A673 (cell line): ENCODE data around the gene KANK4. TPM values are rescaled to one million over a fixed set of nuclear protein-coding genes. Genes with fewer than 3 reads are reported as not detected.

Experiments used
- BruUV-seq: library from RNA; stranded (reverse); fragments of 400-500 nt; replicated peaks from 2 replicates; lab custom pipeline; 2021; lab: Mats Ljungman, UMichigan
- CTCF ChIA-PET: fragments of 300-600 bp; sonication (Branson Sonifier 250); formaldehyde crosslinking; loops from one replicate; lab custom pipeline; 2022; ENCODE audit warnings: antibody characterized with exemption; lab: Charles Lee
- POLR2A ChIA-PET: fragments of 300-600 bp; sonication (Branson Sonifier 250); formaldehyde crosslinking; loops from one replicate; lab custom pipeline; 2022; ENCODE audit warnings: antibody characterized with exemption; ENCODE audit not compliant: low non-redundant PET; lab: Charles Lee
- DNase-seq: peaks from one replicate; pipeline ENCODE4 v3.0.0-alpha.2; 2015; ENCODE audit warnings: low spot score
- H3K27ac ChIP-seq: fragments of 200-600 bp; sonication (generic); 2 replicates; pipeline ENCODE4 v1.5.1; 2016; ENCODE audit warnings: mixed run types, low read depth, mild to moderate bottlenecking, mixed read lengths, antibody characterized with exemption, low read length; ENCODE audit not compliant: poor library complexity, severe bottlenecking
- H3K27me3 ChIP-seq: fragments of 200-600 bp; sonication (generic); replicated peaks from 2 replicates; pipeline ENCODE4 v1.6.1; 2017; ENCODE audit warnings: mixed run types, low read depth, mild to moderate bottlenecking, mixed read lengths, antibody characterized with exemption, low read length; ENCODE audit not compliant: insufficient read depth, poor library complexity
- H3K36me3 ChIP-seq: fragments of 200-600 bp; sonication (generic); 2 replicates; pipeline ENCODE4 v1.6.1; 2016; ENCODE audit warnings: mixed run types, mild to moderate bottlenecking, mixed read lengths, antibody characterized with exemption, low read length; ENCODE audit not compliant: insufficient read depth, poor library complexity, severe bottlenecking
- H3K4me1 ChIP-seq: fragments of 200-600 bp; sonication (generic); 2 replicates; pipeline ENCODE4 v1.6.1; 2017; ENCODE audit warnings: mixed run types, mild to moderate bottlenecking, mixed read lengths, antibody characterized with exemption, low read length; ENCODE audit not compliant: insufficient read depth, poor library complexity, severe bottlenecking
- H3K4me3 ChIP-seq: fragments of 200-600 bp; sonication (generic); 2 replicates; pipeline ENCODE4 v1.5.1; 2016; ENCODE audit warnings: low read depth, mixed run types, mild to moderate bottlenecking, mixed read lengths, low read length; ENCODE audit not compliant: poor library complexity, severe bottlenecking
- H3K9me3 ChIP-seq: fragments of 200-600 bp; sonication (generic); 2 replicates; pipeline ENCODE4 v1.6.1; 2016; ENCODE audit warnings: mixed run types, low read depth, mild to moderate bottlenecking, mixed read lengths, antibody characterized with exemption, low read length; ENCODE audit not compliant: poor library complexity, severe bottlenecking
- CTCF ChIP-seq: fragments of 300-800, 200-600 bp; sonication (generic); conservative IDR thresholded peaks from 2 replicates; pipeline ENCODE4 v1.5.1; 2017; ENCODE audit warnings: low read depth, mild to moderate bottlenecking, antibody characterized with exemption, low read length, moderate library complexity, mixed read lengths
- EZH2 ChIP-seq: fragments of 200-600 bp; sonication (generic); IDR thresholded peaks from 2 replicates; pipeline ENCODE4 v1.6.1; 2017; ENCODE audit warnings: borderline replicate concordance, low read depth, mild to moderate bottlenecking, mixed read lengths, antibody characterized with exemption, low read length; ENCODE audit not compliant: poor library complexity, severe bottlenecking
- intact Hi-C: fragments of 100-400 bp; cut with micrococcal nuclease; formaldehyde crosslinking; loops from one replicate; pipeline ENCODE4 v1.10.0; 2022; ENCODE audit not compliant: unreplicated experiment
- total RNA-seq: library from RNA; stranded (reverse); gene quantifications from 2 replicates; pipeline ENCODE4 v1.2.3, GENCODE V29; 2021

KANK4 gene
- total RNA-seq, 1 experiment from 2014 or later = 0.24 TPM

GRCh38 chr1:62276791-62277190, 42.4 kb downstream of the KANK4 start:
- Histone ChIP-seq H3K27me3 (no peaks in the 10 kb centered on the region), H3K36me3 (no peaks in the 10 kb centered on the region), H3K4me3 (no peak overlapping the region), H3K27ac (no peak overlapping the region), H3K4me1 (peaks cover 33% of the 10 kb centered on the region), H3K9me3 (peaks cover 5% of the 10 kb centered on the region)
- POLR2A ChIA-PET = no interaction called here
- DNase-seq = no peak
- TF ChIP-seq CTCF (no peak), EZH2 (no peak)
- BruUV-seq = no TSS peak
- CTCF ChIA-PET = no interaction called here
- intact Hi-C loops = no loop called here

- Histone ChIP-seq H3K4me3 (no peak overlapping the region), H3K36me3 (no peaks in the 10 kb centered on the region), H3K27ac (no peak overlapping the region), H3K4me1 (peaks cover 33% of the 10 kb centered on the region), H3K9me3 (no peaks in the 10 kb centered on the region), H3K27me3 (no peaks in the 10 kb centered on the region)
- DNase-seq = no peak
- TF ChIP-seq EZH2 (no peak), CTCF (no peak)
- CTCF ChIA-PET = no interaction called here
- BruUV-seq = no TSS peak
- POLR2A ChIA-PET = no interaction called here
- intact Hi-C loops = loop anchor here (5.0 kb wide), 1 partner anchor 133 kb away; no protein-coding TSS in a partner anchor
Observed at GRCh38 chr1:62274496-62275485, 44.4 kb downstream of the KANK4 start.

- H3K9me3 ChIP-seq = no peaks in the 10 kb centered on the region
- intact Hi-C loops = loop anchor here (5.0 kb wide), 1 partner anchor 133 kb away; no protein-coding TSS in a partner anchor
- H3K27ac ChIP-seq = no peak overlapping the region
- ChIA-PET CTCF (no interaction called here), POLR2A (no interaction called here)
- no peak for DNase-seq
- no peak overlapping the region for H3K4me3 ChIP-seq
- BruUV-seq = no TSS peak
- no peaks in the 10 kb centered on the region for H3K27me3 ChIP-seq
- H3K4me1 ChIP-seq = peaks cover 31% of the 10 kb centered on the region
- TF ChIP-seq EZH2 (no peak), CTCF (no peak)
- H3K36me3 ChIP-seq = no peaks in the 10 kb centered on the region
Observed at GRCh38 chr1:62273953-62274352, 45.3 kb downstream of the KANK4 start.
